Fibroblast of skin of left quadriceps (primary cell): ENCODE measurements around the gene WSCD1.

Source experiments
- DNase-seq, 2 experiments: peaks; one replicate each; pipeline ENCODE4 v3.0.0-alpha.2; 2013; ENCODE audit warnings: low read depth in 2 of 2

WSCD1 gene

DNA sequence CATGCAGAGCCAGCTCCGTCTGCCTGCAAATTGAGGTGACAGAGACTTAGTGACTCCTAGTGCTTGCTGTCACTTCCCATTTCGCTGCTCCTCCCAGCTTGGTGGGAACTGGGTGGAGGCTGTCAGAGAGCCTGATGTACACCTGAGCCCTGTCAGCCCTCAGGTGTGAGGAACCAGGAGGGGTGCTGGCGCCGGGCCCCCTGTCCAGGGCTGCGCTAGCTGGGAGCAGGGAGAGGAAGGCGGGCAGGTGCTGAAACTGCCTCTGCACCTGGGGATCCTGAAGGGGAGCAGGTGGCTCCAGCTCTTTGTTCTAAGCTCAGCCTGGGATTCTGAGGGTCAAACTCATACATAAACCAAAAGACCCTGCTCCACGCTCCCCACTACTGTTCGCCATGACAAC, 10.8 kb upstream of the WSCD1 start:
- no peak for DNase-seq

DNA sequence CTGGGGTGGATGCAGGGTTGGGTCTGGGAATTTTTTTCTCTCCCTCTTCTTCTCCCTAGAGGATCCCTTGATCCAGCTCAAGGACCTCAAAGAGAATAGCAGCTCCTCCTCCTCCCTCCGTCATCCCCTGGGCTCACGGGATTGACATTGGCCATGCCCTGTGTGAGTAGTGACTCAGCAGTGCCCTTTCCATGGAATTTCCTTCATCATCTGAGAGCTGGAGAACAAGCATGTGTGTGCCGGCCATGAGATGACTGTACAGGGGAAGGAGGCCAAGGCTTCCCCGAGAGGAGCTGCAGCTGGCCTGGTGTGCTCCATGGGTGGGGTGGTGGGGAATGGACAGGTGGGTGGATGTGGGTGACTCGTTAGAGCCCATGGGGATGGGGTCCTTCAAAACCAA, 8.9 kb upstream of the WSCD1 start:
- no peak for DNase-seq

DNA sequence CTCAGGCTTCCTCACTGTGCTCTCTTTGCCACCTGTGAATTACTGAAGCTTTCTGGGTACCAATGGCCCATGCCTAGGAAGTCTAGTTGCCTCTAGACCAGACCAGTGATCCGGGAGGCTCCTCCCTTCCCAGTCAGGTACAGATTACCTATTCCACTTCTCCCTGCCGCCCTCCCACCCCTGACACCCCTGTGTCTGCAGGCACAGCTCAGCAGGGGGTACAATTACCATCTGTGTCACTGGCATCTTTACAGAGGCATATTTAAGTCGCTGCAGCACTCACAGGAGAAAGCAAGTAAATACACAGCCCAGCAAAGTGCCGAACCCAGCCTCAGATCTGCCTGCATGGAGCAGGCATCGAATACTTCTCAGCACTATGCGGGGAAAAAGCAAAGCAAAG, 5.3 kb upstream of the WSCD1 start:
- no peak for DNase-seq

DNA sequence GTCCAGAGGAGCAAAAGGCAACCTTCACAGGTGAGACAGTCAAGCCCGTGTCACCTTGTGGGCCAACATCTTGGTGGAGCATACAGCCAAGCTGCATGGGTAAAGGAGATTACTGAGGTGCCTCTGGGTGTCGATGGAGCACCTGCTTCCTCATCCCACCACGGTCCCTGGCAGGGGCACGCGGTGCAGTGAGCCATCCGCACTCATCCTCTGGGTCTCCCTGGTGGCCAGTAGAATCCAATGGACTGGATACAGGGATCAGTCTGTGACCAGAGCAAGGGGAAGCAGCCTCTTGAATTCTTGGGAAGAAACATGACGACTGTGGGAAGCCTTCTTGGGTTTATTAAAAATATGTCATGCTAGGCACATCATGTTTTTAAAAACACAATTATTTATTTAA, 4.8 kb upstream of the WSCD1 start:
- DNase-seq: no peak

DNA sequence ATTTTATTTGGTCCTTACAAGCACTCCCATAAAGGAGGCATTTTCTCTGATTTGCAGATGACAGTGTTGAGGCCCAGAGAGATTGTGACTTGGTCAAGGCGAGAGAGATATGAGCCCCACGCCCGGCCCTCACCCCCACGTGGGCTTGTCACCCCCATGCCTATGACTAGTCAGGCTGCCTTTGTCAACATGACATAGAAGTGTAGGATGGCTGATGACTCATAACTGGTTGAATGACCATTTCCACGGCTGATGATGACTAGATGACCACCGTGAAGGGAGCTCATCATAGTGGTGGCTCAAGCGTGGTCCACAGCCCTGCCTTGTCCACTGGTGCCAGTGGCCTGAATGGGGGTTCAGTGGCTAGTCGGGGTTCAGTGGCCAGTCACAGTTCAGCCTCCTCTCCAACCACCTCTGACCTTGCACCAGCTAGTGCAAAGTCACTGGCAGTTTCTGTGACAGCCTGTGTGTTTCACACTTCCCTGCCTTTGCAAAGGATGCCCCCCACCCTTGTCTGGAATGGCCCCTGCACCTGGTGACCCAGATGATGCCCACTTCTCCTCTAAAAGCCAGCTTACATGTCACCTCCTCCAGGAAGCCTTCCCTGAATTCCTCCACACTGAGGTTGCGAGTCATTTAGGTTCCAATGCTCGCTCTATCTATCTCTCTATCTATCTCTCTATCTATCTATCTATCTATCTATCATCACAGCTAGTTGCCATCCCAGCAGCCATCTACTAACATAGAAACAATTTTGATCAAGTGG, 3.8 kb upstream of the WSCD1 start:
- DNase-seq: no peak

DNA sequence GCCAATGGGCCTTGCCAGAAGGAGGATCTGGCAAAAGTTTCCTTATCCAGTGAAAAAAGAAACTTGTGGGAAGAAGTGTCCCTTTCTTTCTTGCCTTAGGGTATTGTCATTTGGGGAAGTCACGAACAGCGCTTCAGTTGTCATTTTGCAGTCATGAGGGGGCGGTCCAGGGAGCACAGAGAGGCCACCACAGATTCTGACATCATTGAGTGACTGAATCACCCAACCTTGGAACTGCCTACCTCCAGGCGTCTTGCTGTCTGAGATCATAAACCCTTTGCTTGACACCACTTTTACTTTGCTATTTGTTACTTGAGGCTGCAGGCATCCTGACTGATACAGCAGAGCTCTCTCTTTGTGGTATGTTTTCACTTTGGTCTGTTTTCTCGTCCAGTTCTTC, 3.1 kb upstream of the WSCD1 start:
- no peak for DNase-seq

DNA sequence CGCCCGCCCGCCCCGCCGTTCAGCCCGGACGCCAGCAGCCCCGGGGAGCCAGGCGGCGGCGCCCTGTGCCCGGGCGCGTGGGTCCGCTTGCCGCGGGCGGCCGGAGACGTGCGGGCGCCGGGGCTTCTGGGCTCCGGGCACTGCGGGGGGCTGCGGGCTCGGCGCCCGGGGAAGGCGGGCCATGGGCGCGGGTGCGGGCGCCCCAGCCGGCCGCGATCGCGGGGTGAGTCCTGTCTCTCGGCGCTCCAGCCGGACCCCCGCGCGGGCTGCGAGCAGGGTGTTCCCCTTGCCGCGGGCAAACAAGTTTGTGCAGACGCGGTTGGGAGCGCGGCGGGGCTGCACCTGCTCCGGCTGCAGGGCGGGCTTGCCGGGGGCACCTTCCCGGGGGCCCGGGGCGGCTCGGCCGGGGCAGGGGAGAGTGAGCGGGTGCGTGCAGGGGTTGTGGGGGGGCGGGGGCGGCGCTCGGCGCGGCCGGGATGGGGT, 292 bp downstream of the WSCD1 start:
- DNase-seq: no peak

DNA sequence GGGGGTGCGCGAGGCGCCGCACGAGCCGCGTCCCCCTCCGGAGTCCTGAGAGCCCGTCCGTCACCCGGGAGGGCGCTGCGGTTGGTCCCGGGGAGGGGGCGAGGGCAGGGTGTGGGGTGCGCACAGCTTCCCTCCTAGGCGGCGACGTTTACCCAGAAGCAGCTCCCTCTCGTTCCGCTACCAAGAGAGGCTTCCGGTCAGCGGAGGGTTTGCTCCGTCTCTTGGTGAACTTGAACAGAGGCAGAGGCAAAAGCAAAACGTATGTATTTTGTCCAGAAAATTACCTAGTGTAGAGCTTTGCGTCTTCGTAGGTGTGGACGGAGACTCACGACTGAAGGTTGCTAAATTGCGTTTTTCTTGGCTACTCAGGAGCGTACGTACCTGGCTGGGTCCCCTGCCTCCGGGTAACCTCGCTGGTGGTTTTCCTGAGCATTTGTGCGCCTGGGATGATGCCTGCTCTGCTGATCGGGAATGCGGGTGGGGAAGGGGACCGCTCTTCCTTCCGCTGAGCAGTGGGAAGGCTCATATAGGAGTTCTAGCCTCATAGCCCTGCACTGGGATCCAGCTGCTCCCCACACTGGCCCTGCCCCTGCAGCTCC, 833 bp downstream of the WSCD1 start:
- no peak for DNase-seq

DNA sequence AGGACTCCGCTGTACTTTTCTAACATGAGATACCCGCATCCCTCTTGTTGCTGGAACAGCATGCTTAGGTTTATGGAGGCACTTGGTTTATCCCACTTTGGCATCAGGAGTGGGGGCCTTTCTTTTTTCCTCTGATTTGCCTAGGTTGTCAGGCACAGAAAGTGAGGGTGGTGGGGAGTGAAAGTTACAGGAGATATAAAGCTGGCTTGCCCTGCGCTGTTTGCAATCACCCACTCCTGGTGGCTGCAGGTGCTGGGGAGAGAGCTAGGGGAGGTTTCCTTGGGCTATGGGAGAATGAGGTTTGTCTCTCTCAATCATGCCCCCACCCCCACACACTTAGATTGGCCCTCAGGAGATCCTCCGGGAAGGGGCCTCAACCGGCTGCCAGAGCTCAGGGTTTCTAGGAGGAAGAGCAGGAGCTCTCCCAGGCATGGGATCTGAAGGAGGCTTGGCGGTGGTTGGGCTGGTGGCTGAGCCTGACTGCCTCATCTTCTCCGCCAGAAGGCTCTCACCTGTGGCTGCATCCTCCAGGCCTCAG, 1.4 kb downstream of the WSCD1 start:
- DNase-seq: no peak

DNA sequence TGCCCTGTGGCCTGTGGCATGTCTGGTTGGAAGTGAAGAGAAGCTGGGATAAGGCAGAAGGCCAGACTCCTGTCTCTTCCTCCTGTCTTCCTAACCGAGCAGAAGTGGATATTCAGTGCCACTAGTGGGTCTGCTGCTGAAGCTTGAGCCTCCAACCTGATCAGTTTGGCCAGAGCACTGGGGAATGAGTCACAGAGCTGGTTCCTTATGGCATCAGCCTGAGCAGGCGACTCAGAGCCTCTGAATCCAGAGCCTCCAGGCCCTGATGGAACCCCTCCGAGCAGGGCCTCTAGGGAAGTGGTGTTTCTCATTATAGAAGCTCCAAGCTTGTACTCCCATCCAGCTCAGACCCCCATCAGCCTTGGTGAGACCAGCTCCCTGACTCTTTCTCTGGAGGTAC, 2.0 kb downstream of the WSCD1 start:
- no peak for DNase-seq

DNA sequence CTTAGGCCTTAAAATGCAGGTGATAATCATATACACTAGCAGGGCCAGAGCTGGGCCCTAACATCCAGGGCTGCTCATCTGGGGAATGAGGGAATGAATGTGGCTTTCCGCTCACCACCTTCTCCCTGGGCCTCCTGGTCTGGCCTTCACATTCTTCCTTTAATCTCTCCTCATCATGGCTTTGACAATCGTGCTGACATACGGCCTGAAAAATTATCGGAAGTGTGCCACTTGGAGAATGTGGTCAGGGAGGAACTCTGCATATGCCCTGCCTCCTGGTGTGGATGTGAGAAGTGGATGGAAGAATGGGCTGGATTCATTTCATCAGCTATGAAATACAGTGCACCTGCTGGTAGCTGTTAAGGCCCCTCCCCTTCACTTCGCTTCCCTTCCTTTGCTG, 2.4 kb downstream of the WSCD1 start:
- no peak for DNase-seq

DNA sequence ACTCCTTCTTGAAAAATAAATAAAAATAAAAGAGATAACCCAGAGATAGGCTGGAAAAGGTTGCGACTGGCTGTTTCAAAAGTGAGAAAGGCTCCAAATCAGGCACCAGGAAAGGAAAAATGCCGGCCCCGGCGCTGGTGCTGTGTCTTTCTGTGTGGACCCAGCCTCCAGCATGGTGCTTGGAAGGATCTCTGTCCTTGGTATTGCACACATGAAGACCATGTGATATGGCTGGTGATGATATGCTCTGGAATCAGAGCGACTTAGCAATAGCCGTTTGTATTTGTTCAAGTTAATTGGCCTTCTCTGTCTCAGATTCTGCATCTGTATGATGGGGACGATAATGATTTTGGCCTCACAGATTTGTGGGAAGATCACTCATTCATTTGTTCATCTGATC, 3.4 kb downstream of the WSCD1 start:
- no peak for DNase-seq

DNA sequence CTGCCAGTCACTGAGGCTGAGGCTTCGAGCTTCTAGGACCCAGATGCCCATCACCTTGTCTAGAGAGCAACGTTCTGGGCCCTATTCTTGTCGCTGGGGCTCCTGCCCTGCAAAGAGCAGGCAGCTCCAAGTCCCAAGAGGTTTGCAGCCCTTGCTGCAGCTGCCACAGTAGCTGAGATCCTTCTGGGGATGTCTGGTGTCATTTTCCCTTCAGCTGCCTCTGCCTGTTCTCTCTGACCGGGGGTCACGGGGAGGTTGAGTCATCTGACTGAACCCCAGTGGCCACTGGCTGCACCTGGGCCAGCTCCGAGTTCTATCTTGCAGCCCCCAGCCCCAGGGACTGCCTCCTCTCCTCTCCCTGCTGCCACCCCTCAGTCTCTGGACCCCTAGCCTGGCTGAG, 4.9 kb downstream of the WSCD1 start:
- DNase-seq: no peak

DNA sequence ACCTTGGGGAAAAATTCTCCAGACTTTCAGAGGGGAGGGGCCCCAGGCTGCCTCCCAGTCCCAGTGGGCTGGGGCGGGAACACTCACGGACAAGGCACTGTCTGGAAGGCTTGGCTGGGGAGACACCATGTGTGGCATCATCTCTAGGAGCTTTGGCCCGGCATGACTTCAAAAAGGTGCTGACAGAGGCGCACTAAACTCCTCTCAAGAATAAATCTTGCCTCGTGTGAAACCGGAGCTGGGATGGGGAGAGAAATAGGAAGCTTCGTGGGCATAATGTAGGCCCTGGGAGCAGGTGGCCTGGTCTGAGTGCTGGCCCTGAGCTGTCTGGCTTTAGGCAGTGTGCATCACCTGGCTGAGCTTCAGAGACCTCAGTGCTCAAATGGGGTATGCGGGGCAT, 5.7 kb downstream of the WSCD1 start:
- DNase-seq: no peak

DNA sequence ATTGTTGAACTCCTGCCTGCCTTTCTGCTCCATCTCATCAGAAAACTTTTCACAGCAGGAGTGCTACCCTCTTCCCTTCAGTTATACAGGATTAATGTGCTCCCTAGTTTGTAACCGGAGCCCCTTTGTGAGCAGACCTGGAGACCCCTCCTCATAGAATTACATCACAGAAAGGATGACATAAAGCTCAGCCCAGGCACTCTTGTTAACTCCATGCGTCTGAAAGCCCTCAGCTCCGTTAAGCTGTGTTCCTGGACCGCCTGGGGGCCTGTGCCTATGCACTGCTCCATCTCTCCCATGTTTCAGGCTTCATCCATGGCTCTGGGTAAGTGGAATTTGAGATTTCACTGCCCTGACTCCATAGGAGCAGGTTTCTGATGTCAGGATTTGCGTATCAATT, 7.6 kb downstream of the WSCD1 start:
- DNase-seq: no peak

DNA sequence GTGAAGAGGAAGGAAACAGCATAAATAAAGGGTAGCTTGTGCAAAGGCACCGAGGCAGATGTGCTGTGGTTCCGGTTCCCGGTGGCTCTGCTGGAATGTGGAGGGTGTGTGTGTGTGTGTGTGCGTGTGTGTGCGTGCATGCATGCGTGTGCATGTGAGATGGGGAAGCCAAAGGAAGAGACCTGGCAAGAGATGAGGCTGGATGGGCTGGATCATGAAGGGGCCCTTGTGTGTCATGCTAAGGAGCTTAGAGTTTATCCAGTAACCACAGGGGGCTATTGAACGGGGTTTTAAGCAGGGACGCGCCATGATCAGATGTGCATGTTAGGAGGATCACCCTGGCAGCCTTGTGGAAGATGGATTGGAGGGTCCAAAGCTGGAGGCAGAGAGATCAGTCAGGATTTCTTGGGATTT, 8.3 kb downstream of the WSCD1 start:
- DNase-seq: no peak

DNA sequence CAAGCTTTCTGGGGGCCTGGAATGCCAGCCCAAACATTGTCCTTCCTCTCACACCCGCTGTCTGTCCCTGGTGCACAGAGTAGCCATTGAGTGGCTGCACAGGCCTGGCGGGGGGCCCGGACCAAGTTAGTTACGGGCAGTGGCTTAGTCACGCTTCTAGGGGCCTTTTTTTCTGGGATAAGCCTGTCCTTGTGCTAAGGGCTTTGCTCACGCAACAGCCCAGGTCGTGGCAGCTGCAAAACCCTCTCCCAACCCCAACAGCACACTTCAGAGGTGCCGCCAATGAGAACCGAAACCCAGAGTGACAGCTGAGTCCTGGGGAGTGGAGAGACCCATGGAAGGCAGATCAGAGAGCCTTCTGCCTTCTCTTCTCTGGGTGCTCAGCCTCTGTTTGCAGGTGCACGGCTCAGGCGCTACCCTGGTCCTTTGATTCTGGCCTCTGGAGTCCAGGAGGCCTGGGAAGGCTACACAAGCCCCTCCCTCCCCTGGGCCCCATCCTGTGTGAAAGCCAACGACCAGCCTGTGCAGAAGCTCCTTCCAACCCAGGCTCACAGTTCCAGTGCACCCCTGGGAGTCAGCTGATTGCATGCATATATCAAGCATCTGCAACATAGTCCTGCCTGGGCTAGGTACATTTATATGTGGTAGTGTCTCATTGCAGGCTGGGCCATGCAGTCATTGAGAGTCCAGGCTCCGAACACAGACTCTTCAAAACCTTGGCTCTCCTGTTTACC, 9.1 kb downstream of the WSCD1 start:
- DNase-seq: no peak

DNA sequence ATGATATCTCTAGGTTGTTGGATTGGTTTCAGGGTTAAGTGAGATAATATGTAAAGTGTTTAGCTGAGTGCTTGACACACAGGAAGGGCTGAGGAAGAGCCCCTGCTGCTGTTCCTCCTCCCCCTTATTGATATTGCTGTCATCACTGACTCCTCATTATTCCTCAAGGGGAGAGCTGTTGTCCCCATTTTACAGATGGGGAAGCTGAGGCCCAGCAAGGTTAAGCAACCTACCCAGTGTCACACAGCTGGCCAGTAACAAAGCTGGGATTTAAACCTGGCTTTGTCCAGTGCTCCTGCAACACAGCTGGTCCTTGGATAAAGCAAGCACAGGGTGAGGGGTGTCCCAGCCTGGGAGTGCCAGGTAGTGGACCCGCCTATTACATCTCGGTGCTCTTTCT, 9.8 kb downstream of the WSCD1 start:
- no peak for DNase-seq

DNA sequence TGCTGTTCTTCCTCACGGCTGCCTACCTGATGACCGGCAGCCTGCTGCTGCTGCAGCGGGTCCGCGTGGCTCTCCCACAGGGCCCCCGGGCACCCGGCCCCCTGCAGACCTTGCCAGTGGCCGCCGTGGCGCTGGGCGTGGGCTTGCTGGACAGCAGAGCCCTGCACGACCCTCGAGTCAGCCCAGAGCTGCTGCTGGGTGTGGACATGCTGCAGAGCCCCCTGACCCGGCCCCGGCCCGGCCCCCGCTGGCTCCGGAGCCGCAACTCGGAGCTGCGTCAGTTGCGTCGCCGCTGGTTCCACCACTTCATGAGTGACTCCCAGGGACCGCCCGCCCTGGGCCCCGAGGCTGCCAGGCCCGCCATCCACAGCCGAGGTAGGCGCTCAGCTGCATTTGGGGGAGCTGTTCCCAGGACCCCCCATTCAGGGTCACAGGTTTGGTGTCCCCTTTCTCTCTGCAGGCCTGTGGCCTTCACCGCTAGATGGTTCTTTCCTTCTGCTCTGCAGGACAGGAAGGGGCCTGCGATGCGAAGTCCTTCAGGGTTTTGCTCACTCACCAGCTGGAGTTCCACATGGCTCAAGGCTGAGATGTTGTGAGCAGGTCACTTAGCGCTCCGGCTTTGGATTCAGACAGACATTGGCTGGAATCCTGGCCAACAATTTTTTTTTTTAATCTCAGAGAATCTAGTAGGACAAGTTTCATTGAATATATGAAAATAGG, 10.7 kb downstream of the WSCD1 start:
- no peak for DNase-seq

DNA sequence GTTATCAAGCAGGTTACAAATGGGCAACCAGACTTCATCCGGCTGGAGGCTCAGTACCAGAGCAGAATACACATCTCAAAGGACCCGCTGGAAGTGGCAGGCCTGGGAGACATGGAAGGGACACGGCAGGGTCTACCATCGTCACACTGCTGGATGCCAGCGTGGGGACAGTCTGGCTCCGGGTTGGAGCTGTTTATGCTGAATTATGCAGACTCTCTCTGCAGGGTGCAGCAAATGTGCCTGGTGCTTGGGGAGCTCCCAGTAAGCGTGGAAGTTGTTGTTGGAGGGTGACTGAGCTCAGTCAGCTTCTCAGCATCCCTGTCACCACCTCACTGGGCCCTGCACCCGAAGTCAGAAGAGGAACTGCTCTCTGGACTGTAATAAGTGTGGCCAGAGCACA, 12.2 kb downstream of the WSCD1 start:
- DNase-seq: no peak

DNA sequence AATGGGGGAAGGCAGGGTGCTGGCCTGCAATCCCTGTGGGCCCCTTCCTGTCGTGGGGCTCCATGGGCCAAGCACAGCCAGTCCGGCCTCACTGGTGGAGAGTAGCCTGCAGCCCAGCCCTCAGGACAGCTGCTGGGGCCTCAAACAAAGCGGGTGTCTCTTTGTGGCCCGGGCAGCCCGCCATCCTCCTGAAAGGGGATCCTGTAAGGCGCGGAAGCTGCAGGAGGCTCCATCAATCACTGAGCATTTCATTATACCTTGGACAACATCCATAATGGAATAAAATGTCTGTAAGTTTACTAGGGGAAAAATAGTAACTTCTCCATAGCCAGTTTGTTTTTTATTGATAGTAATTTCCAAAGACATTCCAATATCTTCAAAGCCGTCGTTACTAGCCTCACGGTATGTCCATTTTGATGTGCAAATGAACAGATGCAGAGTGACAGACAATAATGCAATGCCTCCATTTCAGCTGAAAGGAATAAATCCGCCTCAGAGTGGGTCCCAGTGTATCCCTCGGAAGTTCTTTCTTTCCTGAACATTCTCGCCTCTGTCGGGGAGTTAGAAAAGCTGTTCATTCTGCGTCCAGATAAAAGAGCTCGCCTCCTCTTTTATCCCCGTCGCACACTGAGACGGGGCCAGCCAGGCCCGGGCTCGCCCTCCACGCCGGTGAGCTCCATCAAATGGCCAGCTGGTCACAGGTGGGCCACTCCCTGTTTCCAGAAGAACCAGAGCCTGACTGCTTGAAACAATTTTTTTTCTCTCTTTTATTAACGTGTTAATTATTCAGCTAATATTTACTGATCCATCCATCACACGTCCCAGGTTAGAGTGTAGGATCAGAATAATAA, 14.4 kb downstream of the WSCD1 start:
- DNase-seq: no peak
